Small intestine (tissue), 7 donors: Measurements from ENCODE around the gene PGS1. TPM values are rescaled to one million over a fixed set of nuclear protein-coding genes. Genes with fewer than 3 reads are reported as not detected.

Experiments used
- DNase-seq, 2 donors: peaks; one replicate each; pipeline versions ENCODE4 v3.0.0 to v3.0.0-alpha.2; 2013
- FAIRE-seq: peaks from 2 replicates; lab custom pipeline; 2012; peaks lifted over from hg19 to GRCh38; lab: Jason Lieb, UNC
- H3K27ac ChIP-seq, 3 donors: one replicate each; pipeline ENCODE4 v1.5.1; 2013; ENCODE audit warnings: low read length in 2 of 3, mild to moderate bottlenecking in 2 of 3, control low read depth in 1 of 3, inconsistent platforms in 1 of 3, low read depth in 1 of 3, moderate library complexity in 1 of 3
- H3K27me3 ChIP-seq, 3 donors: one replicate each; pipeline ENCODE4 v1.6.1; 2013; ENCODE audit warnings: low read length in 3 of 3, inconsistent platforms in 1 of 3; ENCODE audit not compliant: control insufficient read depth in 3 of 3, insufficient read depth in 3 of 3
- H3K36me3 ChIP-seq, 3 donors: one replicate each; pipeline ENCODE4 v1.6.1; 2013; ENCODE audit warnings: low read length in 3 of 3, inconsistent platforms in 1 of 3, low read depth in 1 of 3, mild to moderate bottlenecking in 1 of 3, moderate library complexity in 1 of 3; ENCODE audit not compliant: control insufficient read depth in 3 of 3, insufficient read depth in 2 of 3
- H3K4me1 ChIP-seq, 3 donors: one replicate each; pipeline ENCODE4 v1.6.1; 2013; ENCODE audit warnings: low read length in 2 of 3, inconsistent platforms in 1 of 3, low read depth in 1 of 3, mild to moderate bottlenecking in 1 of 3, moderate library complexity in 1 of 3; ENCODE audit not compliant: control insufficient read depth in 3 of 3, insufficient read depth in 2 of 3
- H3K4me3 ChIP-seq, 3 donors: one replicate each; pipeline ENCODE4 v1.5.1; 2013; ENCODE audit warnings: low read length in 3 of 3, control low read depth in 1 of 3, inconsistent platforms in 1 of 3, low read depth in 1 of 3, mild to moderate bottlenecking in 1 of 3, moderate library complexity in 1 of 3
- H3K9me3 ChIP-seq, 2 donors: one replicate each; pipeline ENCODE4 v1.6.1; 2013; ENCODE audit warnings: low read depth in 1 of 2, low read length in 1 of 2; ENCODE audit not compliant: control insufficient read depth in 2 of 2, insufficient read depth in 1 of 2
- WGBS, 3 donors: extraction: QIAGEN DNeasy Blood & Tissue Kit; methylation state at CpG; one replicate each; pipeline ENCODE4 v1.1.7; 2013; 5-methylcytosine and 5-hydroxymethylcytosine counted together
- polyA plus RNA-seq, 4 donors: library from polyadenylated mRNA; stranded (reverse) in 3 of 4; unstranded in 1 of 4; fragments of 200-250 nt in 3 of 4; fragments of 120-200 nt in 1 of 4; gene quantifications; one replicate each; pipeline versions ENCODE4 v1.2.1 to v1.2.3, GENCODE V29; 2013
- donor health status: healthy with polysubstance abuse.
- donor health status: control.
- donor health status: control.
- donor health status: Bipolar disorder and iron deficiency.
- donor health status: healthy.

PGS1 gene
- polyA plus RNA-seq, 4 donors, result 14.9 to 34.9 (median 20.5) TPM

GRCh38 chr17:78422267-78422605 lies 43.8 kb downstream of the PGS1 start:
- Histone ChIP-seq H3K9me3 (no peaks in the 10 kb centered on the region), H3K4me3 (no peak overlapping the region), H3K27me3 (no peaks in the 10 kb centered on the region), H3K4me1 (peaks cover 2 to 20% (median 4%) of the 10 kb centered on the region in 3 donors), H3K27ac (no peak overlapping the region), H3K36me3 (peaks cover 7 to 79% (median 19%) of the 10 kb centered on the region in 3 donors)
- FAIRE-seq (no peak), DNase-seq (no peak)
- 74 to 80% (median 77%) methylated on average over 8 of the region's 8 CpGs for WGBS, 3 donors

DNA sequence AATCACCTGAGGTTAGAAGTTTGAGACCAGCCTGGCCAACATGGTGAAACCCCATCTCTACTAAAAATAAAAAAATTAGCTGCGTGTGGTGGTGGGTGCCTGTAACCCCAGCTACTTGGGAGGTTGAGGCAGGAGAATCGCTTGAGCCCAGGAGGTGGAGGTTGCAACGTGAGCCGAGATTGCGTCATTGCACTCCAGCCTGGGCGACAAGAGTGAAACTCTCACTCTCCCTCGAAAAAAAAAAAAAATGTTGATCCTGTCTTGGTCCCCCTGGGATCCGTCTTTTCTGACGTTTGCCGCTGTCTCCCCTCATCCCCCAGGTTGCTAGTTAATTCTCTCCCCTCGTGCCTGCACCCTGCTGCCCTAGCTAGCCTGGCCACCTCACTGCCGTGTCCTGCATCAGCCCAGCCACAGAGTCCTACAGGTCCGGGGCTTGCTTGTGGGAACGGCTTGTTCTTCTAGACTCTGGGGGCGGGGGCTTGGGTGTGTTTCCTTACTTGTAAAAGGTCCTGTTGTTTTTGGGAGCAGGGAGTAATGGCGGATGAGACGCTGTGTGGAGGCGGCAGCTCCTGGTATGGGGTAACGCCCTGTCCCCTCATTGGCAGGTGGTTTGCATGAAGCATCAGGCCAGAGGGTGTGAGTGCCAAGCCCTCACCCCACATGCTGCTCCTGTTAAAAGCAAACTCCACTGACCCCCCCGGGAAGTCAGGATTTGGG lies 44.6 kb downstream of the PGS1 start:
- DNase-seq (no peak), FAIRE-seq (no peak)
- peaks cover 2 to 15% (median 2%) of the 10 kb centered on the region in 3 donors for H3K4me1 ChIP-seq
- H3K4me3 ChIP-seq, result no peak overlapping the region
- H3K9me3 ChIP-seq, result no peaks in the 10 kb centered on the region
- no peaks in the 10 kb centered on the region for H3K27me3 ChIP-seq
- no peak overlapping the region for H3K27ac ChIP-seq
- 92 to 93% (median 93%) methylated on average over 20 of the region's 20 CpGs for WGBS, 3 donors
- H3K36me3 ChIP-seq, result peaks cover 7 to 80% (median 19%) of the 10 kb centered on the region in 3 donors

DNA sequence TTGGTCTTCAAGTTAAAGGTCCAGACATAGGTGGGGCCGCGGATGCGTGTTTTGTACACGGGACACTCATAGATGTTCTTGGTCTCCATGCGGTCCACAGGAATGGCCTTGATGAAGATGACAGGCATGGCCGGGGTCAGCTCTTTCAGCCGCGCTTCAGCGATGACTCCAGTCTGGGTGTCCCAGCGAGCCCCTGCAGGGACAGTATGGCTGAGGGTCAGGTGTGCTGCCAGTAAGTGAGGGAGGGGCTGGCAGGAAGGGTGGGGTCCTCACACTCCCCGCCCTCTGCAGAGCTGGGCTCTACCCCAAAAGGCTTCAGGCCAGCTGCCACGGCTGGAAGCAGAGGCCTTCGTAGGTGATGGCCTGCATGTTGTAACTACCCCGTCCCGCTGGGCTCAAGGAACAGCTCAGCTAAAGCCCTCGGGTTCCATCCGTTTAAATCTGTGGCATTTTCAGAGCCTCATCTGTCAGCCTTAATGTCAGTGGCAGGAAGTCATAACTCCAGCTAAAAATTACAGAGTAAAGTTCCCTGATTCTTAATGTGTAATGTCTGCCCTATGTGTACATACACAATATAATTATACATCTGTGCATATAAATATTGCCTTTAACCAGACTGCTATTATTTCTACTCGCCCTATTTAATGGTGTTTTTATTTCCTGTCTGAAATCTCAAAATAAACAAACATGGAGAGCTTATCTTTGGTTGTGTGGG lies 45.7 kb downstream of the PGS1 start:
- FAIRE-seq, result no peak
- peaks cover 10 to 87% (median 19%) of the 10 kb centered on the region in 3 donors for H3K36me3 ChIP-seq
- 78 to 87% (median 84%) methylated on average over 18 of the region's 18 CpGs for WGBS, 3 donors

DNA sequence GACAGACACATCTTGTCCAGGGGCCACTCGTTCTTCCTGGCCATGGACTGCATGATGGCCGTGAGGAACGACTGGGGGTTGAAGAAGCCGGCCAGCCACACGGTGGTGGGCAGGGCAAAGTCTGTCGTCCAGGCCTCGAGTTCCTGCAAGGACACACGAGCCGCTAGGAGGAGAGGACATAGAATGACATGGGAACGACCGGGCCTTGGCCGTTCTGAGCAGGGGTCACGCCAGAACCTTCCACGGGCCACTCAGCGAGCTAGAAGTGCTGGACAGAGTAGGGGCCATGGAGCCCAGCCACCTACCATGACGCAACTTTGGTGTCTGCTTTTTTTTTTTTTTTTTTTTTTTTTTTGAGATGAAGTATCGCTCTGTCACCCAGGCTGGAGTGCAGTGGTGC lies 47.0 kb downstream of the PGS1 start:
- DNase-seq (no peak), FAIRE-seq (no peak)
- H3K27me3 ChIP-seq, result no peaks in the 10 kb centered on the region
- H3K27ac ChIP-seq, result no peak overlapping the region
- H3K9me3 ChIP-seq, result no peaks in the 10 kb centered on the region
- peaks cover 2 to 15% (median 2%) of the 10 kb centered on the region in 3 donors for H3K4me1 ChIP-seq
- peaks cover 10 to 83% (median 19%) of the 10 kb centered on the region in 3 donors for H3K36me3 ChIP-seq
- no peak overlapping the region for H3K4me3 ChIP-seq
- 88 to 94% (median 90%) methylated on average over 15 to 17 of the region's 17 CpGs for WGBS, 3 donors

More for the DNA sequence above, 45.7 kb downstream of the PGS1 start:
- Histone ChIP-seq H3K4me3 (no peak overlapping the region), H3K27me3 (no peaks in the 10 kb centered on the region), H3K9me3 (no peaks in the 10 kb centered on the region), H3K27ac (no peak overlapping the region), H3K4me1 (peaks cover 2 to 15% (median 2%) of the 10 kb centered on the region in 3 donors)
- DNase-seq, result no peak

GRCh38 chr17:78426293-78426879 lies 47.9 kb downstream of the PGS1 start:
- H3K4me1 ChIP-seq, result peaks cover 0 to 9% (median 2%) of the 10 kb centered on the region in 3 donors
- FAIRE-seq (no peak), DNase-seq (no peak)
- no peaks in the 10 kb centered on the region for H3K9me3 ChIP-seq
- H3K36me3 ChIP-seq, result peaks cover 10 to 77% (median 19%) of the 10 kb centered on the region in 3 donors
- H3K27me3 ChIP-seq, result no peaks in the 10 kb centered on the region
- WGBS, 3 donors, result 95 to 96% (median 96%) methylated on average over 22 of the region's 22 CpGs
- H3K4me3 ChIP-seq, result no peak overlapping the region
- no peak overlapping the region for H3K27ac ChIP-seq

DNA sequence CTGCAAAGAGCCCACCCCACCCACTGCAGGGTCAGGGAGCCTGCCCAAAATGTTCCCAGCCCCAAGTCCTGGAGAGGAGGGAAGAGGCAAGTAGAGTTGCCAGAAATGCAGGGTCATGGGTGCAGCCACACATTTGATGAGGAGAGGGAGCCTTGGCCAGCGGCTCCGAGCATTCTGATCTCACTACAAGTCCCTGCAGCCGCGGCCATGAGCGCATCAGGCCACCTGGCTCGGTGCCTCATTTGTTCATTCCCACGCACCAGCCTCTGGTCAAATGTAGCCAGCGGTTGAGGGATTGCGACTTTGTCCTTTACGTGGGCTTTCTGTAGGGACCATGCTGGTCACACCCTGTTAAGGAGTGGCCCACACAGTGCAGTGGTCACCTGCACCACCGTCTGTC lies 48.7 kb downstream of the PGS1 start:
- no peak for DNase-seq
- Histone ChIP-seq H3K36me3 (peaks cover 10 to 71% (median 19%) of the 10 kb centered on the region in 3 donors), H3K9me3 (no peaks in the 10 kb centered on the region), H3K4me3 (no peak overlapping the region), H3K27ac (no peak overlapping the region), H3K27me3 (no peaks in the 10 kb centered on the region), H3K4me1 (peaks cover 0 to 2% (median 0%) of the 10 kb centered on the region in 3 donors)
- 90 to 96% (median 96%) methylated on average over 11 of the region's 11 CpGs for WGBS, 3 donors
- no peak for FAIRE-seq

DNA sequence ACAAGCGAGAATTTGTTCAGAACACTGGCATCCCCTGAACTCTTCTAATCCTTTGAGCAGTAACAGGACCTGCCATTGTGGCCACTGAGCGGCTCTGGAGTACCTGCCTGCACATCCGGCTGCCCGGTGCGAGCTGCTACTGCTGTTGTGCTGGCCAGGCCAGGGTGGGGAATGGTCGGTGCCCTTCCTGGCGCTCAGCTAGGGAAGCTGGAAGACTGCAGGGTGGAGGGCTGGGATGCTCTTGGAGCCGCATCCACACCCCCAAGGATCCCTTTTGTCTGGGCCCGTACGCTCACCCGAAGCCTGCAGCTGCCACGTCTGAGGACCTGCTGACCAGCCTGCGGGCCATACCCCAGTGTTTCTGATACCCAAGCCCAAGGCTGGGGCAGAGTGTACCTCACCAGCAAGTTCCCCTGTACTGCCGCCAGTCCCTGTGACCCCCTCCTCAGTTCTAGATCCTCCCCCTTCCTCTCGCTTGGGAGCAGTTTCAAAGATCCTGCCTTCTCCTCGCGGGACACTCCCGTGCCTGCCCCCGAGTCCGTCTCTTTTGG lies 49.7 kb downstream of the PGS1 start:
- 87 to 92% (median 91%) methylated on average over 18 to 20 of the region's 20 CpGs for WGBS, 3 donors
- DNase-seq (no peak), FAIRE-seq (no peak)
- Histone ChIP-seq H3K4me3 (no peak overlapping the region), H3K9me3 (no peaks in the 10 kb centered on the region), H3K36me3 (peaks cover 10 to 63% (median 19%) of the 10 kb centered on the region in 3 donors), H3K27me3 (no peaks in the 10 kb centered on the region), H3K4me1 (no peaks in the 10 kb centered on the region), H3K27ac (no peak overlapping the region)
